Kidney tubule cell (primary cell): ENCODE measurements around the gene EML2.
A peak's percentile ranks its signal among the peaks of the same experiment; 100 is the strongest.
"Not testable (repeated sequence)": the region's sequence is repeated elsewhere in the genome, so short reads cannot be mapped to it uniquely, and the experiment has no call there.

Experiments used
- DNase-seq: peaks from one replicate; pipeline ENCODE4 v3.0.0-alpha.2; 2018; ENCODE audit warnings: low spot score

The EML2 gene

DNA sequence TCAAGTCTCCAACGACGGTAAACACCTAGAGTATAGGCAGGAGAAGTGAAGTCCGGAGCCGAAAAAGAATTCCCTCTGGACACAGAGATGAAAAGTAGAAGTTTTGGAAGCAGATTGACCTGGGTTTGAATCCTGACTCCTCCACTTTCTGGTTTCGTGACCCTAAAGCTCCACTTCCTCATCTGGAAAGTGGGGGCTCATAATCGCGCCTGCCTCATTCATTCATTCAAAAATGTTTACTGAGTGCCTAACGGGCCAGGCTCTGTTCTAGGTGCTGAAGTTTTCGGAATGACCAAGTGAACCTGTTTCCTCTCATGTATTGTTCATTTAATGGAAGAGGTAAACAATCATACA lies 7.1 kb upstream of the EML2 start:
- no peak for DNase-seq

- DNase-seq, result peak; percentile 70
Observed at GRCh38 chr19:45645631-45646344, 6.6 kb upstream of the EML2 start.

- DNase-seq, result no peak
Observed at GRCh38 chr19:45645068-45645630, 6.0 kb upstream of the EML2 start.

GRCh38 chr19:45643927-45644771 lies 5.0 kb upstream of the EML2 start:
- DNase-seq, result no peak

GRCh38 chr19:45643024-45643926 lies 4.1 kb upstream of the EML2 start:
- peak; percentile 72 for DNase-seq

- peak; percentile 96 for DNase-seq
Observed at GRCh38 chr19:45641274-45642105, 2.3 kb upstream of the EML2 start.

GRCh38 chr19:45640849-45641273 lies 1.7 kb upstream of the EML2 start:
- DNase-seq, result no peak

DNA sequence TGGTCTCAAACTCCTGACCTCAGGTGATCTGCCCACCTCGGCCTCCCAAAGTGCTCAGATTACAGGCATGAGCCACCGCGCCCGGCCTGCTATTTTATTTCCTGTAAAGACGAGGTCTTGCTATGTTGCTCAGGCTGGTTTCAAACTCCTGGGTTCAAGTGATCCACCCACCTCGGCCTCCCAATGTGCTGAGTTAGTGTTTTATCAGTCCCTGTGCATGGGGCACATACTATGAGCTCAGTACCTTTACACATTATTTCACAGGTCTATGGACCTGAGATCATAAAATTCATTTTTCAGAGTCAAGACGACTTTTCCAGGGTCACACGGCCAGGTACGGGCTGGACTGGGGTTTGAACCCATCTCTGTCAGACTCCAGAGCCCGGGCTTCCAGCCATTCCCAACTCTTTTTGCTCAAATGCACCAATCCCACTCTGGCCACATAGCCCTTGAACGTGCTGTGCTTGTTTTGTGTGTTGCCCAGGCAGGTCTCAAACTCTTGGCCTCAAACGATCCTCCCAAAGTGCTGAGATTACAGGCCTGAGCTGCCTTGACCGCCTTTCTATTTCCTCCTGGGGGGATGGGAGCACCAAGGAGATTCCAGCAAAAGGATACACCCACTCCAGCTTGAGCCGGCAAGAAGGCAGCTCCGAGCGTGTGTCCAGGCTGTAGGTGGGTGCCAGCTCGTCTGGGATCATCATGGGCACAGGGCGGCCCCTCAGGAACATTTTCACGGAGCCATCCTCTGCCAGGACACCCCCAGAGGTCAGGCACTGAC lies 1.1 kb downstream of the EML2 start:
- DNase-seq, result peak; percentile 61

DNA sequence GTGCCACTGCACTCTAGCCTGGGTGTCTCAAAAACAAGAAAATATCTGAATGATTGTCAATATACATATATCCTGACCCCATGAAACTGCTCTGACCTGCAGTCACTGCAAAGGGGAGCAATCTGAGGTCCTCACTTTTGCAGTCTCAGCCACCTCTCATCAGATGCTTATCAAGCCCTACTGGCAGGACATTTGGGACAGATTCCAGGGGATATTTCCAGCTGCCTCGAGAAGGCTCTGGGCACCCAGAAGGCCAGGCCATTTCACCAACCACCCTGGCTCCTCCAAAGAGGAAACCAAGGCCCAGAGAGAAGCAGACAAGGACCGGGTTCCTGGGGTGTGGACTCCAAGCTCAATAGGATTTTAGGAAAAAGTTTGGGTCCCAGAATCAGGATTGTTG lies 2.3 kb downstream of the EML2 start:
- DNase-seq, result no peak

- no peak for DNase-seq
Observed at GRCh38 chr19:45636275-45636674, 2.9 kb downstream of the EML2 start.

DNA sequence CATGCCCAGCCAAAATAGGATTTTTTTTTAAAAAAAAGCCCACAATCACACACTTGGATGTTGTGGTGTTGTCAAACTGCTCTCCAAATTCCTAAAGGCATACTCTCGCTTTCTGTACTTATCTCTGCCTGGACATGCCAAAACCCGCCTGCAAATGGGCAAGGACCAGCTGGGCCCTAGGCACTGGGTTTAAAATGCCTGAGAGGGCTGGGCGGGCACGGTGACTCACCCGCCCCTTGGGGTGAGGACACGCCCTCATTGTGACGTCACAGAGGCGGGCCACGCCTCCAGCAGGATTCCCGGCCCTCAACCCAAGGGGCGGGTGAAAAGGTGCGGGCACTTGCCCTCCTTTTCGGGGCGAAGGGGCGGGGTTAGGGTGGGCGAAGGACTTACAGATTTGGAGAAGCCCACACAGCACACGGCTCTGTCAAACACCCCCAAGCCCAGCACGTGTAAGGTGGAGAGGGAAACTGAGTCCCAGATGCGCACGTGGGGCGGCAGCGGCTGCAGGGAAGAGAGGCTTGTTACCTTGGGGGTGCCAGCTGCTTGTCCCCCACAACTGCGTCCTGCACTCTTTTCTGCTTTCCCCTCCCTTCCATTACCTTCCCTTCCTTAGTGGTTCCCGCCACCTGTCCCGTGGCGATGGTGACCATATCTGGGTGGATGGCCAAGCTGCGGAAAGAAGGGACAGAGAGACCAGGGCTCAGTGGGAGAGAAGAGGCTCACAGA lies 6.6 kb downstream of the EML2 start:
- peak; percentile 83 for DNase-seq

- peak; percentile 92 for DNase-seq
Observed at GRCh38 chr19:45630463-45630862, 8.7 kb downstream of the EML2 start.

GRCh38 chr19:45629704-45630103 lies 9.5 kb downstream of the EML2 start:
- no peak for DNase-seq

- not testable (repeated sequence) for DNase-seq
Observed at GRCh38 chr19:45628219-45628618, 11.0 kb downstream of the EML2 start.

DNA sequence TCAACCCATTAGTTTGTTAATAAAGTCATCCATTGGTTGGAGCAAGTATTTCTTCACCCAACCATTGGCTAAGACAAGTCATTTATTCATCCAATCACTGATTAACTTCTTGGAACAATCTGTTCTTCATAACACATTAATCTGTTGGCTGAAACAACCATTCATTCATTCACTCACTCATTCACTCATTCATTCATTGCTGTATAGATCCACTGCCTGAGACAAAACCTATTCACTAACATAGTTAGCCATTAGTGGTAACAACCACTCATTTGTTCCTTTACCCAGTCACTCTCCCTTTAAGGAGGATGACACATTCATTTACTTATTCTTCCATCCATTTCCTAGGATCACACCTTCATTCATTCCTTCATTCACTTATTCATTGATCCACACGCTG lies 15.2 kb downstream of the EML2 start:
- no peak for DNase-seq

DNA sequence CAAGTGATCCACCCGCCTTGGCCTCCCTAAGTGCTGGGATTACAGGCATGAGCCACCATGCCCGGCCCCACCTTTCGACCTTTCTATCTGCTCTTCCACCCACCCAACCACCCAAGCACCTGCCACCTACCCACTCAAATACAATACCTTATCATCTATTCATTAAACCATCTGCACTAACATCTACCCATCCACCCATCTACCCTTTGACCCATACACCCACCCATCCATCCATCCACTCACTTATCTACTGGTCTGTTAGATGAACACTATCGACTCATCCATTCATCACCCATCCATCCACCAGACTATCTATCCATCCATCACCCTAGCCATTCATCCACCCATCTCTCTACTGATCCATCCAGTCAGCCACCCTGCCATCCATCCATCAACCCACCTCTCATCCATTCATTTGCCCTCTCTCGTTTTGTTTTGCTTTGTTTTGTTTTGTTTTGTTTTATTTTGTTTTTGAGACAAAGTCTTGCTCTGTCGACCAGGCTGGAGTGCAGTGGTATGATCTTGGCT lies 17.2 kb downstream of the EML2 start:
- no peak for DNase-seq

- no peak for DNase-seq
Observed at GRCh38 chr19:45621389-45621788, 17.8 kb downstream of the EML2 start.

DNA sequence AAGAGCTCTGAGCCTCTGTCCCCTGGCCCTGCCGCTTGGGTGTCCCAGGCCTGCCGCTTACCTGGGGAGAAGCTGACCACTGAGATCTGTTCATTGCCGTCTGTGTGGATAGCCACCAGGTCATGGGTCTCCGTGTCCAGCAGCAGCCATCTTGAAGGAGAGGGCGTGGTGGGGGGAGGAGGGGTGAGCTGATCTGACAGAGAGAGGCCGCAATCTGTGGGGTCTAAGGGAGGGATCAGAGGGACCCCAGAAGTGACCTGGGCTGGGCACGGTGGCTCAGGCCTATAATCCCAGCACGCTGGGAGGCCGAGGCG lies 22.5 kb downstream of the EML2 start:
- no peak for DNase-seq
